GM04503 (cell line): ENCODE results near the gene NBDY.
"Not testable (repeated sequence)": the region's sequence is repeated elsewhere in the genome, so short reads cannot be mapped to it uniquely, and the experiment has no call there.

Source experiments
- DNase-seq: peaks from one replicate; pipeline ENCODE4 v3.0.0-alpha.2; 2012; ENCODE audit warnings: low read depth

Gene NBDY

GRCh38 chrX:56764975-56765791, 36.1 kb downstream of the NBDY start:
- no peak for DNase-seq

- no peak for DNase-seq
These were observed 36.9 kb downstream of the NBDY start for GRCh38 chrX:56765811-56766553.

GRCh38 chrX:56766554-56767347, 37.7 kb downstream of the NBDY start:
- no peak for DNase-seq

GRCh38 chrX:56767348-56768119, 38.5 kb downstream of the NBDY start:
- DNase-seq: not testable (repeated sequence)

- not testable (repeated sequence) for DNase-seq
These were observed 39.1 kb downstream of the NBDY start for GRCh38 chrX:56768120-56768660.

GRCh38 chrX:56772675-56773521, 43.9 kb downstream of the NBDY start:
- not testable (repeated sequence) for DNase-seq

- not testable (repeated sequence) for DNase-seq
These were observed 44.5 kb downstream of the NBDY start for GRCh38 chrX:56773522-56774060.

GRCh38 chrX:56778099-56778923, 49.3 kb downstream of the NBDY start:
- DNase-seq: not testable (repeated sequence)

GRCh38 chrX:56778924-56779468, 50.0 kb downstream of the NBDY start:
- DNase-seq: not testable (repeated sequence)

GRCh38 chrX:56780681-56781649, 51.9 kb downstream of the NBDY start:
- not testable (repeated sequence) for DNase-seq

- no peak for DNase-seq
These were observed 53.3 kb downstream of the NBDY start for GRCh38 chrX:56782352-56782751.

- DNase-seq: no peak
These were observed 53.9 kb downstream of the NBDY start for GRCh38 chrX:56782791-56783449.

- no peak for DNase-seq
These were observed 54.4 kb downstream of the NBDY start for GRCh38 chrX:56783450-56783831.

GRCh38 chrX:56783996-56784620, 55.1 kb downstream of the NBDY start:
- no peak for DNase-seq

GRCh38 chrX:56784666-56785065, 55.6 kb downstream of the NBDY start:
- no peak for DNase-seq

- no peak for DNase-seq
These were observed 56.4 kb downstream of the NBDY start for GRCh38 chrX:56785442-56785841.
